ENCODE measurements around the gene HS6ST3.

The HS6ST3 gene

DNA sequence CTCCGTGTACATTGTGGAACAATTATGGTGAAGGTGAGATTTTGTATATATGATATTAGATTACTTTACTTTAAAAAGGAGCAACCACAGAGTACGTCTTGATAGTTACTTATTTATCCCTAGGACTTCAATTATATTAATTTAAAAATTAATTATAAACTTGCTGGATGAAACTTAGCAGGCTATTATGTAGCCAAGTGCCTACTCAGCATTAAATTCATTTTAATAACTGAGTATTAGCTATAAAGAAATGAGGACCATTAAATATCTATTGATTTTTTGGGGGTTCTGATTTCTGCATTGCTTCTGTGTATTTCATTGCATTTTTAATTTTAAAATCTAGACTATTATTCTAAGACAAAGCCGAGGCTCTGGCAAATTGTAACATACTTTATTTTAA is 109.4 kb downstream of the HS6ST3 start:
- H3K9me3 ChIP-seq (ENCODE audit: insufficient read depth, low read depth, low read length) = no peaks in the 10 kb centered on the region
- H3K27ac ChIP-seq (ENCODE audit: low read depth, low read length) = no peak overlapping the region
- no peak overlapping the region for H3K4me3 ChIP-seq (ENCODE audit: low read length)
- WGBS = no CpG with 5 or more reads among the region's 3 CpGs
- no peaks in the 10 kb centered on the region for H3K27me3 ChIP-seq (ENCODE audit: insufficient read depth, low read length)
- no peaks in the 10 kb centered on the region for H3K4me1 ChIP-seq (ENCODE audit: insufficient read depth, low read length)
- no peaks in the 10 kb centered on the region for H3K36me3 ChIP-seq (ENCODE audit: insufficient read depth, low read length)
- no peak overlapping the region for H3K9ac ChIP-seq (ENCODE audit: low read depth, low read length)

DNA sequence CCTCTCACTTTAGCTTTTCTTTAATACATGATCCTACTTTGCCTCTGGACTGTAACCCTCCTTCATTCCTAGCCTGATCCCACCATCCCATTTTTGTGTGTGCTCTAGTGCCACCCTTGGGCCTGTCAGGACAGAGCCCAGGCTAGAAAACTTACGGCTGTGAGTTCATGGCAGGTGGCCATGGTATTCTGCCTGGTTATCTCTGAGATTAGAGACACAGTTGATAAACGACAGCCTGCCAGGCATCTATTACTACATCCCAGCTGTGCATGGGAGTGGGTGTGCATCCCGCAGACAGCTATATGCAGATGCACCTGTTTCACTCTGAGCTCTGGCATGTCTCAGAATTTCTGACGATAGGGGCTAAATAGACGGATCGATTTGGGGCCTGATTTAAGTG is 110.9 kb downstream of the HS6ST3 start:
- no peak overlapping the region for H3K4me3 ChIP-seq (ENCODE audit: low read length)
- H3K9me3 ChIP-seq (ENCODE audit: insufficient read depth, low read depth, low read length) = no peaks in the 10 kb centered on the region
- H3K27ac ChIP-seq (ENCODE audit: low read depth, low read length) = no peak overlapping the region
- no peaks in the 10 kb centered on the region for H3K4me1 ChIP-seq (ENCODE audit: insufficient read depth, low read length)
- no peaks in the 10 kb centered on the region for H3K36me3 ChIP-seq (ENCODE audit: insufficient read depth, low read length)
- H3K9ac ChIP-seq (ENCODE audit: low read depth, low read length) = no peak overlapping the region
- no peaks in the 10 kb centered on the region for H3K27me3 ChIP-seq (ENCODE audit: insufficient read depth, low read length)
- 94% methylated on average over 6 of the region's 6 CpGs for WGBS

DNA sequence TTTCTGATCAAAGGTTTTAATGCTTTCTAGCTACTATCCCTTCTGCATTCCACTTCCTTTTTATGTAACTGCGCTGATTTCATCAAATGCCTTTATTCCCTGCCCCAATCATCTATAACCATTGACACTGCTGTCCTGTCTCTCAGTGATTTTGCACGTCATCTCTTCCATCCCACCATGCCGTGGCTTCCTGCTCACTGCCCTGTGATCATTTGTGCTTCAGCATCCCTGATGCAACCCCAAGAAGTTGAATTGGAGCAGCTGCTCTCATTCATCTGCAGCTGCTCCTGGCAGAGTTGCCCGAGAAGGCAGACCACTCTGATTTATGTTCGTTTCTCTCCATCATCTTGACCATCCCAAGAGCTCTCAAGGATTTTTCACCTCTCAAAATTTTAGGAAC is 112.4 kb downstream of the HS6ST3 start:
- H3K9ac ChIP-seq (ENCODE audit: low read depth, low read length) = no peak overlapping the region
- no peaks in the 10 kb centered on the region for H3K9me3 ChIP-seq (ENCODE audit: insufficient read depth, low read depth, low read length)
- no peaks in the 10 kb centered on the region for H3K27me3 ChIP-seq (ENCODE audit: insufficient read depth, low read length)
- H3K4me1 ChIP-seq (ENCODE audit: insufficient read depth, low read length) = no peaks in the 10 kb centered on the region
- H3K36me3 ChIP-seq (ENCODE audit: insufficient read depth, low read length) = no peaks in the 10 kb centered on the region
- H3K4me3 ChIP-seq (ENCODE audit: low read length) = no peak overlapping the region
- no peak overlapping the region for H3K27ac ChIP-seq (ENCODE audit: low read depth, low read length)
- 91% methylated on average over 5 of the region's 5 CpGs for WGBS

DNA sequence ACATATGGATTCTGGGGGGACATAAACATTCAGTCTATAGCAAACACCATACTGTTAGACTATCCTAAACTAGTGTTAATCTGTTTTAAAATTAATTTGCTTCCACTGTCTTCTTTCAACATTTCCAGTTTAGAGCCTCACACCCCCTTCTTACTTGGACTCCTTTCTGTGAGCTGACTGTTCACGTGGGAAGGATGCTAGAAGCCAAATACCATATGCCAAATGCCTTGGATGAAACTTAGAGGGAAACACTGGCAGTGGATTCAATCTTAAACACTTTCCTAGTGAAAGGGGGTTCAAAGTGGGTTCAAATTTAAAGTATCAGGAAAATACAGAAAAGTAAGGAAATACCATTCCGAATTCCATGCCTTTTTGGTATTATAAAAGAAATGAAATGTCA is 113.6 kb downstream of the HS6ST3 start:
- Histone ChIP-seq H3K4me1 (ENCODE audit: insufficient read depth, low read length) (no peaks in the 10 kb centered on the region), H3K4me3 (ENCODE audit: low read length) (no peak overlapping the region), H3K36me3 (ENCODE audit: insufficient read depth, low read length) (no peaks in the 10 kb centered on the region), H3K9me3 (ENCODE audit: insufficient read depth, low read depth, low read length) (no peaks in the 10 kb centered on the region), H3K27me3 (ENCODE audit: insufficient read depth, low read length) (no peaks in the 10 kb centered on the region), H3K9ac (ENCODE audit: low read depth, low read length) (no peak overlapping the region), H3K27ac (ENCODE audit: low read depth, low read length) (no peak overlapping the region)
- 100% methylated on average over 1 of the region's 2 CpGs for WGBS

DNA sequence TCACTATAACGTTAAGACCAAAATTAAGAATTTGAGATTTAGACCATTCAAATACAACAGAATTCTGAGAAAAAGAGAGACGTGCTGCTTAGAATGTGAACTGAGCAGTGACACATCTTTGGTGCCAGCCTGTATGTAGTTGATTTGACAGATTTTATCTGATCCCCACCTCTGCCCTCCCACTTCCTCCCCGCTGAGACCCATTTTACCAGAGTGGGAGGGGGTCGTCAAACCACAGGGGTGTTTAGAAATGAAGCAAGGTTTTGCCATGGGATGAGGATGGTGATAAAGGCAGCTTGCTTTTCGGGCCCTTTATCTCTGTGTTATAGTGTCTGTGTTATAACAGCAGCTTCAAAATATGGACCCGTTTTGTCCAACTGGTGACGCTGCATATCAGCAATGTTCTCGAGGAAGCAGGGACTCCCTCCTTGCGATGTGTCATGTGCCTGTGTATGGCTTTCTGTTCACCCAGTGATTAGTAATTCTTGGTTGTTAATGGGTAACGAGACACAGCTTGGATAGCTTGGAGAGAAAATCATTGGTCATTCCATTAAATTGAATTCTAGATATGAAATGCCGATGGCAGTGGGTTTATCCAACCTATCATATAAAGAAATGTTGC is 125.0 kb downstream of the HS6ST3 start:
- Histone ChIP-seq H3K27me3 (ENCODE audit: insufficient read depth, low read length) (no peaks in the 10 kb centered on the region), H3K4me3 (ENCODE audit: low read length) (no peak overlapping the region), H3K9me3 (ENCODE audit: insufficient read depth, low read depth, low read length) (no peaks in the 10 kb centered on the region), H3K36me3 (ENCODE audit: insufficient read depth, low read length) (no peaks in the 10 kb centered on the region), H3K4me1 (ENCODE audit: insufficient read depth, low read length) (0 out of 2 replicates have a peak, but pooled peaks cover 4% of the 10 kb centered on the region), H3K9ac (ENCODE audit: low read depth, low read length) (no peak overlapping the region), H3K27ac (ENCODE audit: low read depth, low read length) (no peak overlapping the region)
- WGBS = 91% methylated on average over 8 of the region's 11 CpGs

DNA sequence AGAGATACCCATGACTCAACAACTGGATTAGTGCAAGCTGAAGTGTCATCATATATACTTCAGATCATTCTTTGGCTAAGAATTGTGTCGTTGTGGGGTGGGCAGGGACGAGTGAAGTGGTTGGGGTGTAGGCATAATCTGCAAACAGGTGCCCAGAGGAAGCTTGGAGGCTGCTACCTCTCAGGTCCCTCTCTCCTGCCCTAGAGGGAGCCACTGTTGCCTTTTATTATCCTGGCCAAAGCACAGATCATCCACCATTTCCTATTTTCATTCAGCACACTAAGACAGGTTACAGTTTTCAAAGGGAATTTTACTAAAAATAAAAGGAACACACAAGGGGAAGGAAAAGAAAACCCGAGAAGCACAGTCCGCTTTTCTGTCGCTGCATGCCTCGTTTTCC is 126.6 kb downstream of the HS6ST3 start:
- Histone ChIP-seq H3K36me3 (ENCODE audit: insufficient read depth, low read length) (no peaks in the 10 kb centered on the region), H3K27ac (ENCODE audit: low read depth, low read length) (no peak overlapping the region), H3K4me1 (ENCODE audit: insufficient read depth, low read length) (0 out of 2 replicates have a peak, but pooled peaks cover 4% of the 10 kb centered on the region), H3K27me3 (ENCODE audit: insufficient read depth, low read length) (no peaks in the 10 kb centered on the region), H3K9ac (ENCODE audit: low read depth, low read length) (no peak overlapping the region), H3K4me3 (ENCODE audit: low read length) (no peak overlapping the region), H3K9me3 (ENCODE audit: insufficient read depth, low read depth, low read length) (no peaks in the 10 kb centered on the region)
- WGBS = 93% methylated on average over 6 of the region's 6 CpGs

DNA sequence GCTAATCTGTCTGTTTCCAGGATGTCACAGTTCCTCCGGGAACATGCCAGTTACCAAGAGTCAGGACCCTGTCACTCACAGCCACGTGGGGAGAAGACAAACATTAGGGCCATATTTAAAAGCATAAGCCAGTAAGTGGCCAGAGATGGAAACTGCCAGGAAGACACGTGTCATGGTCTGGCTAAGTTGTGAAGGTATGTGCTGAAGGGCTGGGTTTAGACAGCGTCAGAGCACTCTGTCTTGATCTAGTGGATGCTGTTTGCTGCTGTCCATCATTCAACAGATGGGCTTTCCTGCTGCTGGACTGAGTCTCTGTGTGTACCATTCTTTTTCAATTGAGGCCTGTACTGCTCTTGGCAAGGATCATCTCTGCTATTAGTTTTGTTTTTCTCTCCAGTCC is 128.6 kb downstream of the HS6ST3 start:
- Histone ChIP-seq H3K27ac (ENCODE audit: low read depth, low read length) (no peak overlapping the region), H3K36me3 (ENCODE audit: insufficient read depth, low read length) (no peaks in the 10 kb centered on the region), H3K27me3 (ENCODE audit: insufficient read depth, low read length) (no peaks in the 10 kb centered on the region), H3K9ac (ENCODE audit: low read depth, low read length) (no peak overlapping the region), H3K4me1 (ENCODE audit: insufficient read depth, low read length) (0 out of 2 replicates have a peak, but pooled peaks cover 4% of the 10 kb centered on the region), H3K9me3 (ENCODE audit: insufficient read depth, low read depth, low read length) (no peaks in the 10 kb centered on the region), H3K4me3 (ENCODE audit: low read length) (no peak overlapping the region)
- 82% methylated on average over 4 of the region's 4 CpGs for WGBS

DNA sequence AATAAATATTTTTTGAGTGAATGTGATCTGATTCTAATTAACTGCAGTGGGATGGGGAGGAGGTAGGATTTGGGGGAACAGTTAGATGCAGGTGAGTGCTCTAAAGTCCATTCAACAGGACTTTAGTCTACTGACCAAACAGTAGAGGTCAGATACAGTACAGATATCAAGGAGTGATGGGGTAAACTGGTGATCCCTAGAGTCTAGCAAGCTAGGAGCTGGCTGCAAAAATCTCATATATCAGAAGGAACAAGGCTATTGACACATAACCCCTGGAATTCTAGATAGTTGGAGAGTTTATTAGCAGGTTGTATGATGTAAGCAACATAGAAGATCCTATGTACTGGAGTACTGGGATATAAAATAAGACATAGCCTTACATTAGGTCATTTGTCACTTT is 131.6 kb downstream of the HS6ST3 start:
- Histone ChIP-seq H3K27me3 (ENCODE audit: insufficient read depth, low read length) (no peaks in the 10 kb centered on the region), H3K4me1 (ENCODE audit: insufficient read depth, low read length) (no peaks in the 10 kb centered on the region), H3K36me3 (ENCODE audit: insufficient read depth, low read length) (no peaks in the 10 kb centered on the region), H3K9ac (ENCODE audit: low read depth, low read length) (no peak overlapping the region), H3K4me3 (ENCODE audit: low read length) (no peak overlapping the region), H3K27ac (ENCODE audit: low read depth, low read length) (no peak overlapping the region), H3K9me3 (ENCODE audit: insufficient read depth, low read depth, low read length) (no peaks in the 10 kb centered on the region)

DNA sequence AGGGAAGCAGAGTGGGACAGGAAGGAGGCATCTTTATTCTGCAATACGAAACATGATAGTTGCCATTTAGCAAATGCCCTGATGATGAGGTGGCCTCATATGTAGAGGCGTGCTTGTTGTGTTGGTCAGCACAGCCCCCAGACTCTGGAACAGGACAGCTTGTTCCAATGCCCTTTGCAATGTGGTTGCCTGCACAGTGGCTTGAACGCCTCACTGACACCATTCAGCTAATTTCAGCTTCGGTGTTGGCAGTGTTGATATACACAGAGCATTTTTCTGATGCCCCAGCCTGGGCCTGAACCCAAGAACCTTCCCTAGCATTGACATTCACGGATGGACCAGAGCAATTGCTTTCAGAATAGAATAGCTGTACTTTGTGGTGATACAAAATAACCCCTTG is 133.3 kb downstream of the HS6ST3 start:
- Histone ChIP-seq H3K27ac (ENCODE audit: low read depth, low read length) (no peak overlapping the region), H3K27me3 (ENCODE audit: insufficient read depth, low read length) (no peaks in the 10 kb centered on the region), H3K4me1 (ENCODE audit: insufficient read depth, low read length) (no peaks in the 10 kb centered on the region), H3K9ac (ENCODE audit: low read depth, low read length) (no peak overlapping the region), H3K9me3 (ENCODE audit: insufficient read depth, low read depth, low read length) (no peaks in the 10 kb centered on the region), H3K36me3 (ENCODE audit: insufficient read depth, low read length) (no peaks in the 10 kb centered on the region), H3K4me3 (ENCODE audit: low read length) (no peak overlapping the region)
- WGBS = 96% methylated on average over 5 of the region's 5 CpGs

DNA sequence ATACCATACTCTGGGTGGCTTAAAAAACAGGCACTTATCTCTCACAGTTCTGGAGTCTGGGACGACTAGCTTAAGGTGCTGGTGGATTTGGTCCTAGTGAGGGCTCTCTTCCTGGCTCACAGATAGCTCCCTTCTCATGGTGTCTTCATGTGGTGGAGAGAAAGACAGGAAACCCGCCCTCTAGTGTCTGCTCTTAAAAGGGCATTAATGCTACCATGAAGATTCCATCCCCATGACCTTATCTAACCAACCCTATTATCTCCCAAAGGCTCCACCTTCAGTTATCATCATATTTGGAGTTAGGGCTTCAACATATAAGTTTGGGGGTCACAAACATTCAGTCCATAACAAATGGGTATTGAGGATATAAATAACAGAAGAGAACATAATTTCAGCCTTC is 139.4 kb downstream of the HS6ST3 start:
- H3K9ac ChIP-seq (ENCODE audit: low read depth, low read length) = no peak overlapping the region
- no peaks in the 10 kb centered on the region for H3K36me3 ChIP-seq (ENCODE audit: insufficient read depth, low read length)
- H3K27me3 ChIP-seq (ENCODE audit: insufficient read depth, low read length) = no peaks in the 10 kb centered on the region
- no peak overlapping the region for H3K4me3 ChIP-seq (ENCODE audit: low read length)
- no peaks in the 10 kb centered on the region for H3K4me1 ChIP-seq (ENCODE audit: insufficient read depth, low read length)
- H3K27ac ChIP-seq (ENCODE audit: low read depth, low read length) = no peak overlapping the region
- 47% methylated on average over 1 of the region's 2 CpGs for WGBS
- H3K9me3 ChIP-seq (ENCODE audit: insufficient read depth, low read depth, low read length) = no peaks in the 10 kb centered on the region

DNA sequence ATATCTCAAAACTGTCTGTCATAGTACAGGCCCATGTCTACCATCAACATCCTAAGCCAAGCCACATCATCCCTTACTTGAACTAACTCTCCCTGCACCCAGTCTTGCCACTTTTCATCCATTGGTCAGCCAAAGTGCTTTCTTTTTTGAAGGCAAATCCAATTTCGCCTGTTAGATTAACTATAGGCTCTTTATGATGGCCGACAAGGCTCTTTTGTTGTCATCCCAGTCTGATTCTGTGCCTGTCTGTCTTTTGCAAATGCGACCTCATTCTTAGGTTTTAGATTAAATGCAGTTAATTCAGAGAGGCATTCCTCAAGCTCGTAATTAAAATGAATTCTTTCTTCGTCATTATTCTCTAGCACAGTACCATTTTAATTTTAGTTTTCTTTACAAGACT is 148.3 kb downstream of the HS6ST3 start:
- Histone ChIP-seq H3K4me1 (ENCODE audit: insufficient read depth, low read length) (no peaks in the 10 kb centered on the region; the same call in 1 of the 2 replicates), H3K36me3 (ENCODE audit: insufficient read depth, low read length) (no peaks in the 10 kb centered on the region), H3K4me3 (ENCODE audit: low read length) (no peak overlapping the region), H3K27me3 (ENCODE audit: insufficient read depth, low read length) (no peaks in the 10 kb centered on the region), H3K27ac (ENCODE audit: low read depth, low read length) (no peak overlapping the region), H3K9me3 (ENCODE audit: insufficient read depth, low read depth, low read length) (no peaks in the 10 kb centered on the region), H3K9ac (ENCODE audit: low read depth, low read length) (no peak overlapping the region)
- WGBS = 97% methylated on average over 3 of the region's 5 CpGs

DNA sequence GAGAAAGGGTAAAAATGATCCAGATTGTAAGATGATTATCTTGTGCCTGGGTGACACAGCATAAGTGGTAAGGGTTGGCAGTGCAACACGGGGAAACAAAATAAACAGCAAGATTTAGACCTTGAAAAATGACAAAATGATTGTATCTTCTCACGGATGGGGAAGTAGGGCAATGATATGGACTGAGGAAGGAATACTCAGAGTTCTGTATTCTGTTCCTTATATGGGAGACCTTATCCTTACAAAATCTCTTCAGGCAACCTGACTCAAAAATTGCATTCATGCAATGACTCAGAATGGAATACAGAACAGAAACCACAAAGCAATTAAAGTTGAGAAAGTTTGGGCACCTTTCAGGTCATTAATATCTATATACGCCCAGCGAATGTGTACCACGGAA is 149.0 kb downstream of the HS6ST3 start:
- Histone ChIP-seq H3K4me3 (ENCODE audit: low read length) (no peak overlapping the region), H3K9me3 (ENCODE audit: insufficient read depth, low read depth, low read length) (no peaks in the 10 kb centered on the region), H3K36me3 (ENCODE audit: insufficient read depth, low read length) (no peaks in the 10 kb centered on the region), H3K9ac (ENCODE audit: low read depth, low read length) (no peak overlapping the region), H3K4me1 (ENCODE audit: insufficient read depth, low read length) (peaks cover 1% of the 10 kb centered on the region; the same call in 1 of the 2 replicates), H3K27me3 (ENCODE audit: insufficient read depth, low read length) (no peaks in the 10 kb centered on the region), H3K27ac (ENCODE audit: low read depth, low read length) (no peak overlapping the region)
- WGBS = 98% methylated on average over 5 of the region's 5 CpGs
